HG03442 (cell line): Measurements from ENCODE around the gene POM121.
"Not testable (repeated sequence)": the region's sequence is repeated elsewhere in the genome, so short reads cannot be mapped to it uniquely, and the experiment has no call there.

Experiments used
- ATAC-seq: cut with Tn5 transposase; IDR thresholded peaks from one replicate; pipeline ENCODE4 v1.9.1; 2021; ENCODE audit warnings: mild to moderate bottlenecking, moderate library complexity; ENCODE audit not compliant: unreplicated experiment

The POM121 gene

GRCh38 chr7:72949276-72949675 is 24.4 kb downstream of the POM121 start:
- ATAC-seq: not testable (repeated sequence)

- not testable (repeated sequence) for ATAC-seq
Observed at GRCh38 chr7:72949686-72950085, 24.8 kb downstream of the POM121 start.

GRCh38 chr7:72950432-72950831 is 25.5 kb downstream of the POM121 start:
- not testable (repeated sequence) for ATAC-seq

- ATAC-seq: peak; percentile 47
Observed at GRCh38 chr7:72953901-72954562, 29.1 kb downstream of the POM121 start.

GRCh38 chr7:72954563-72955198 is 29.8 kb downstream of the POM121 start:
- ATAC-seq: peak; percentile 88

- not testable (repeated sequence) for ATAC-seq
Observed at GRCh38 chr7:72960029-72960428, 35.1 kb downstream of the POM121 start.

GRCh38 chr7:72960626-72961345 is 35.9 kb downstream of the POM121 start:
- not testable (repeated sequence) for ATAC-seq

- ATAC-seq: not testable (repeated sequence)
Observed at GRCh38 chr7:72961346-72961650, 36.4 kb downstream of the POM121 start.

GRCh38 chr7:72963056-72963455 is 38.2 kb downstream of the POM121 start:
- ATAC-seq: not testable (repeated sequence)

GRCh38 chr7:72965186-72965975 is 40.5 kb downstream of the POM121 start:
- ATAC-seq: not testable (repeated sequence)

- not testable (repeated sequence) for ATAC-seq
Observed at GRCh38 chr7:72966892-72967291, 42.0 kb downstream of the POM121 start.

- not testable (repeated sequence) for ATAC-seq
Observed at GRCh38 chr7:72968980-72969516, 44.2 kb downstream of the POM121 start, which contains the start of gene TRIM74. TSS of gene TRIM74 (minus strand) at chr7:72969466. CDS start at chr7:72966157, 3,309 bp downstream.

GRCh38 chr7:72969688-72970087 is 44.8 kb downstream of the POM121 start:
- not testable (repeated sequence) for ATAC-seq

- not testable (repeated sequence) for ATAC-seq
Observed at GRCh38 chr7:72971505-72971904, 46.6 kb downstream of the POM121 start.

GRCh38 chr7:72974781-72975180 is 49.9 kb downstream of the POM121 start:
- not testable (repeated sequence) for ATAC-seq

GRCh38 chr7:72975656-72976286 is 50.9 kb downstream of the POM121 start:
- not testable (repeated sequence) for ATAC-seq

- not testable (repeated sequence) for ATAC-seq
Observed at GRCh38 chr7:72976434-72976833, 51.5 kb downstream of the POM121 start.

- not testable (repeated sequence) for ATAC-seq
Observed at GRCh38 chr7:72980382-72980781, 55.5 kb downstream of the POM121 start.

GRCh38 chr7:72982084-72982483 is 57.2 kb downstream of the POM121 start:
- ATAC-seq: not testable (repeated sequence)
